A673 (cell line): Measurements from ENCODE around the gene FSTL4. TPM values are rescaled to one million over a fixed set of nuclear protein-coding genes. Genes with fewer than 3 reads are reported as not detected.

ENCODE experiments used
- BruUV-seq: library from RNA; stranded (reverse); fragments of 400-500 nt; replicated peaks from 2 replicates; lab custom pipeline; 2021; lab: Mats Ljungman, UMichigan
- CTCF ChIA-PET: fragments of 300-600 bp; sonication (Branson Sonifier 250); formaldehyde crosslinking; loops from one replicate; lab custom pipeline; 2022; ENCODE audit warnings: antibody characterized with exemption; lab: Charles Lee
- POLR2A ChIA-PET: fragments of 300-600 bp; sonication (Branson Sonifier 250); formaldehyde crosslinking; loops from one replicate; lab custom pipeline; 2022; ENCODE audit warnings: antibody characterized with exemption; ENCODE audit not compliant: low non-redundant PET; lab: Charles Lee
- DNase-seq: peaks from one replicate; pipeline ENCODE4 v3.0.0-alpha.2; 2015; ENCODE audit warnings: low spot score
- H3K27ac ChIP-seq: fragments of 200-600 bp; sonication (generic); 2 replicates; pipeline ENCODE4 v1.5.1; 2016; ENCODE audit warnings: mixed run types, low read depth, mild to moderate bottlenecking, mixed read lengths, antibody characterized with exemption, low read length; ENCODE audit not compliant: poor library complexity, severe bottlenecking
- H3K27me3 ChIP-seq: fragments of 200-600 bp; sonication (generic); replicated peaks from 2 replicates; pipeline ENCODE4 v1.6.1; 2017; ENCODE audit warnings: mixed run types, low read depth, mild to moderate bottlenecking, mixed read lengths, antibody characterized with exemption, low read length; ENCODE audit not compliant: insufficient read depth, poor library complexity
- H3K36me3 ChIP-seq: fragments of 200-600 bp; sonication (generic); 2 replicates; pipeline ENCODE4 v1.6.1; 2016; ENCODE audit warnings: mixed run types, mild to moderate bottlenecking, mixed read lengths, antibody characterized with exemption, low read length; ENCODE audit not compliant: insufficient read depth, poor library complexity, severe bottlenecking
- H3K4me1 ChIP-seq: fragments of 200-600 bp; sonication (generic); 2 replicates; pipeline ENCODE4 v1.6.1; 2017; ENCODE audit warnings: mixed run types, mild to moderate bottlenecking, mixed read lengths, antibody characterized with exemption, low read length; ENCODE audit not compliant: insufficient read depth, poor library complexity, severe bottlenecking
- H3K4me3 ChIP-seq: fragments of 200-600 bp; sonication (generic); 2 replicates; pipeline ENCODE4 v1.5.1; 2016; ENCODE audit warnings: low read depth, mixed run types, mild to moderate bottlenecking, mixed read lengths, low read length; ENCODE audit not compliant: poor library complexity, severe bottlenecking
- H3K9me3 ChIP-seq: fragments of 200-600 bp; sonication (generic); 2 replicates; pipeline ENCODE4 v1.6.1; 2016; ENCODE audit warnings: mixed run types, low read depth, mild to moderate bottlenecking, mixed read lengths, antibody characterized with exemption, low read length; ENCODE audit not compliant: poor library complexity, severe bottlenecking
- CTCF ChIP-seq: fragments of 300-800, 200-600 bp; sonication (generic); conservative IDR thresholded peaks from 2 replicates; pipeline ENCODE4 v1.5.1; 2017; ENCODE audit warnings: low read depth, mild to moderate bottlenecking, antibody characterized with exemption, low read length, moderate library complexity, mixed read lengths
- EZH2 ChIP-seq: fragments of 200-600 bp; sonication (generic); IDR thresholded peaks from 2 replicates; pipeline ENCODE4 v1.6.1; 2017; ENCODE audit warnings: borderline replicate concordance, low read depth, mild to moderate bottlenecking, mixed read lengths, antibody characterized with exemption, low read length; ENCODE audit not compliant: poor library complexity, severe bottlenecking
- intact Hi-C: fragments of 100-400 bp; cut with micrococcal nuclease; formaldehyde crosslinking; loops from one replicate; pipeline ENCODE4 v1.10.0; 2022; ENCODE audit not compliant: unreplicated experiment
- total RNA-seq: library from RNA; stranded (reverse); gene quantifications from 2 replicates; pipeline ENCODE4 v1.2.3, GENCODE V29; 2021

Gene FSTL4
- total RNA-seq, 1 experiment from 2014 or later: 0.86 TPM

GRCh38 chr5:133415906-133416305 is 196.4 kb downstream of the FSTL4 start:
- no TSS peak for BruUV-seq
- H3K4me3 ChIP-seq: no peak overlapping the region
- H3K4me1 ChIP-seq: no peaks in the 10 kb centered on the region
- DNase-seq: no peak
- H3K36me3 ChIP-seq: no peaks in the 10 kb centered on the region
- H3K27me3 ChIP-seq: peaks cover 36% of the 10 kb centered on the region
- intact Hi-C loops: no loop called here
- H3K27ac ChIP-seq: no peak overlapping the region
- ChIA-PET CTCF (interaction anchor here (1.1 kb wide), 1 partner anchor 8 kb away, joined by 3 read pairs; no protein-coding TSS in a partner anchor), POLR2A (interaction anchor here (0.5 kb wide), 1 partner anchor 297 kb away, joined by 3 read pairs; no protein-coding TSS in a partner anchor)
- TF ChIP-seq CTCF: no peak
- no peak for TF ChIP-seq EZH2
- H3K9me3 ChIP-seq: no peaks in the 10 kb centered on the region

- intact Hi-C loops: no loop called here
- CTCF ChIA-PET: interaction anchor here (1.1 kb wide), 1 partner anchor 8 kb away, joined by 3 read pairs; no protein-coding TSS in a partner anchor
- POLR2A ChIA-PET: interaction anchor here (0.5 kb wide), 1 partner anchor 296 kb away, joined by 3 read pairs; no protein-coding TSS in a partner anchor
Measured at GRCh38 chr5:133415506-133415905, 196.8 kb downstream of the FSTL4 start.

GRCh38 chr5:133412661-133413060 is 199.7 kb downstream of the FSTL4 start:
- POLR2A ChIA-PET: no interaction called here
- Histone ChIP-seq H3K27ac (no peak overlapping the region), H3K4me1 (no peaks in the 10 kb centered on the region), H3K36me3 (no peaks in the 10 kb centered on the region), H3K27me3 (peaks cover 36% of the 10 kb centered on the region), H3K9me3 (no peaks in the 10 kb centered on the region), H3K4me3 (no peak overlapping the region)
- no TSS peak for BruUV-seq
- intact Hi-C loops: no loop called here
- CTCF ChIA-PET: no interaction called here
- TF ChIP-seq CTCF: no peak
- TF ChIP-seq EZH2: no peak
- no peak for DNase-seq

More at GRCh38 chr5:133415506-133415905, 196.8 kb downstream of the FSTL4 start:
- Histone ChIP-seq H3K36me3 (no peaks in the 10 kb centered on the region), H3K27ac (no peak overlapping the region), H3K4me1 (no peaks in the 10 kb centered on the region), H3K27me3 (peaks cover 36% of the 10 kb centered on the region), H3K9me3 (no peaks in the 10 kb centered on the region), H3K4me3 (no peak overlapping the region)
- no TSS peak for BruUV-seq
- no peak for DNase-seq
- TF ChIP-seq CTCF: no peak
